DMS153 (cell line): ENCODE results near the gene COPS6.

Experiments used
- DNase-seq: peaks from one replicate; lab custom pipeline; 2025; lab: John Stamatoyannopoulos, UW

COPS6 gene

GRCh38 chr7:100088621-100089457 is at the start of gene COPS6:
Gene COPS6, plus strand, starts transcription at chr7:100088969. Its CDS starts 22 bp downstream, at chr7:100088991.
- DNase-seq, result peak; percentile 43

DNA sequence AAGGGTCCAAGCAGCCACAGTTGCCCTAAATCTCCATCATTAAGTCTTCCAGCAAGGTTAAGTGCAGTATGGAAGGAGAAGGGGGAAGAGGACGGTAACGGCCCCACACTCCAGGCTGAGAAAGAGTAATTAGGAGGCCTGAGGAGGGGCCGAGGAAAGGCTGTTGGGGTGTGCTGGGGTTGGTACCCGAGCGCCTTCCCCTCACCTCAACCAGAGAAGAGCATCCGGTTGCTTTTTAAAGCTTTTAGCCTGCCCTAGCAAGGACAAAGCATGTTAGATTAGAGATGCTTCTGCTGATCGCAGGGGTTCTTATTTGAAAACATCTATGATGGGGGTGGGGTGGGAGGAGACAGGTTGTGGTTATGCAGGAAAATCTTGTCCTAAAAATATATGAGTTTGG is 48.2 kb upstream of the COPS6 start:
- no peak for DNase-seq

DNA sequence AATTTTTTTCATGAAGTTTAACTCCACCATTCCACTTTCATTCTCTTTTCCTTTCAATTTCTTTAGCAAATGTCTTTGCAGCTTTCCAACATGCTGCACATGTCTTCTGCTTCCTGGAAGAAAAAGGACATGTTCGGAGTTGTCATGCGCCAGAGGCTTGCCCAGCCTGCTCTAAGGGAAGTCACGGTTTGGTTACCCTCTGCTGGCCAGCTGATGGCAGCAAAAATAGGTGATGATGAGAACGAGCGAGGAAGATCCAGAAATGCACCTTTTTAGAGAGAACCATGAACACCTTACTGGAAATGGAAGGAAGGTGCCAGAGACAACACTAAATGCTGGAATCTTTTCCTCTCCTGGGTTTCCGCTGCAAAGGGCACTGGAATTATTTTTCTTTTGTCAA is 44.1 kb upstream of the COPS6 start:
- DNase-seq, result no peak

DNA sequence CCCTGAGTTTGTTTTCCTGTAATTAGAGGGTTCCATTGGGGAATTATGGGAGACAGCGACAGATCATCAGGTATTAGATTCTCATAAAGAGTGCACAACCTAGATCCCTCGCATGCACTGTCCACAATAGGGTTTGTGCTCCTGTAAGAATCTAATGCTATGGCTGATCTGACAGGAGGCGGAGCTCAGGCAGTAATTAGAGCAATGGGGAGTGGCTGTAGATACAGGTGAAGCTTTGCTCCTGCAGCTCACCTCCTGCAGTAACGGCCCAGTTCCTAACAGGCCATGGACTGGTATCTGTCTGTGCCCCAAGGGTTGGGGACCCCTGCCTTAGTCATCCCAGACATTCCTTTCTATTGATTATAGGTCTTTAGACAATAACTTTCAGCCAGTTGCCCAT is 40.1 kb upstream of the COPS6 start:
- DNase-seq, result no peak

DNA sequence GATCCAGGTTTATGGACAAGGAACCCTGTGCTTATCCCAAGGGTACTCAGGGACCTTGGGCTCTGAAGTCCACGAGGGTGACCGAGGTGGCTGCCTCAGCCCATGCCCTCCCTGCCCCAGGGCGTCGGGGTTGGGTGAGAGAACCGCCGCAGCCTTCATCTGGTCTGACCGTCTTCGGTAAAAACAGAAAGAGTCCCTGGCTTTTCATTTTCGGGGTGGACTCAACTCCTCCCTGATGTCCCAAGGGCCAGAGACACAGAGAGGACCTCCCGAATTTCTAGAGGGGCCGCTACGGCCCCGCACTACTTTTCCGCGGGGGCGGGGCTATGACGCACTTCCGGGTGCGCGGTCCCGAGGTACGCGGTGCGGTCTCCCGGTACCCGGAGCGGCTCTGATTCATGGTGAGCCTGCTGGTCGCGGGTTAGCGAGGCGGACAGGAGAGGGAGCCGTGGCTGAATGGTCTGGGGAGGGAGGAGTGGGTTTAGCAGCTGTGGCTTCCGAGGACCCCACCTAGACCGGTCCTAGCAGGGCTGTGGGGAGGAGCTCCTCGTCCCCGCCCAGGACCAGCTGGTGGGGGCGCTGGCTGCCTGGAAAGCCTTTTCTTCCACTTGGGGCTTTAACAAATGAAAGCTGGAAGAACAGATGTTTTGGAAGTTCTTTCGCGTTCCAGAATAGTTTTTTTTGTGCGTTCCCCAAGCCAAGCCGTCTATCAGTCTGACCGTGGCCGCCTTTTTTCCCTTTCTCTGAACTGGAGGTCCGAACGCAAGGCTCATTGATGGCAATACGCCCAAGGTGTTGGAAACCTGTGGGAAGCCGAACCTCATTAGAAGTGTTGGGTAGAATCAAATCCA is 39.1 kb upstream of the COPS6 start, which contains the start of gene ZSCAN21:
TSS of gene ZSCAN21 (plus strand) at position 334 of the 851 bp plus-strand sequence. CDS start 7,233 bp downstream, outside the sequence.
- DNase-seq, result peak; percentile 66

- no peak for DNase-seq
These were observed 37.2 kb upstream of the COPS6 start for GRCh38 chr7:100051611-100052010.

DNA sequence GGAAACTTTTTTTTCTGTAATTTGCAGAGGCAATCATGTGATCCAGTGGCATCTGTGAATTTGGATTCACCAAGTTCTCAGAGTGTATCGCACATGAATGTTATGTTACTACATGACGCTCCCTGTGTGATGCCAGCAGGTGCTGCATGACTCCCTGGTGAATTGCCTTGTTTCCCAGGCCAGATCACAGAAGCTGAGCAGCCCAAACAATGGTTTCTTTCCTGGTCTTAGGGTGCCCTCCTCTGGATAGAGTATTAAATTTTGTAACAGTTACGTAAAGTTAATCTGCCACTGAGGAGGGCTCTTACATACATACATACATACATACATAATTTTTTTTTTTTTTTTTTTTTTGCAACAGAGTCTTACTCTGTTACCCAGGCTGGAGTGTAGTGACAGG is 35.6 kb upstream of the COPS6 start:
- peak; percentile 72 for DNase-seq

DNA sequence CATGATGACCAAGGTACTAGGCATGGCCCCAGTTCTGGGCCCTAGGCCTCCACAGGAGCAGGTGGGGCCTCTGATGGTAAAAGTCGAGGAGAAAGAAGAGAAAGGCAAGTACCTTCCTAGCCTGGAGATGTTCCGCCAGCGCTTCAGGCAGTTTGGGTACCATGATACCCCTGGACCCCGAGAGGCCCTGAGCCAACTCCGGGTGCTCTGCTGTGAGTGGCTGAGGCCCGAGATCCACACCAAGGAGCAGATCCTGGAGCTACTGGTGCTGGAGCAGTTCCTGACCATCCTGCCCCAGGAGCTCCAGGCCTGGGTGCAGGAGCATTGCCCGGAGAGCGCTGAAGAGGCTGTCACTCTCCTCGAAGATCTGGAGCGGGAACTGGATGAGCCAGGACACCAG is 31.8 kb upstream of the COPS6 start:
- no peak for DNase-seq

GRCh38 chr7:100059251-100059739 is 29.5 kb upstream of the COPS6 start:
- no peak for DNase-seq

- no peak for DNase-seq
These were observed 27.1 kb upstream of the COPS6 start for GRCh38 chr7:100061518-100062193.

GRCh38 chr7:100063376-100063775 is 25.4 kb upstream of the COPS6 start:
- DNase-seq, result no peak

- DNase-seq, result no peak
These were observed 24.6 kb upstream of the COPS6 start for GRCh38 chr7:100064162-100064561.

DNA sequence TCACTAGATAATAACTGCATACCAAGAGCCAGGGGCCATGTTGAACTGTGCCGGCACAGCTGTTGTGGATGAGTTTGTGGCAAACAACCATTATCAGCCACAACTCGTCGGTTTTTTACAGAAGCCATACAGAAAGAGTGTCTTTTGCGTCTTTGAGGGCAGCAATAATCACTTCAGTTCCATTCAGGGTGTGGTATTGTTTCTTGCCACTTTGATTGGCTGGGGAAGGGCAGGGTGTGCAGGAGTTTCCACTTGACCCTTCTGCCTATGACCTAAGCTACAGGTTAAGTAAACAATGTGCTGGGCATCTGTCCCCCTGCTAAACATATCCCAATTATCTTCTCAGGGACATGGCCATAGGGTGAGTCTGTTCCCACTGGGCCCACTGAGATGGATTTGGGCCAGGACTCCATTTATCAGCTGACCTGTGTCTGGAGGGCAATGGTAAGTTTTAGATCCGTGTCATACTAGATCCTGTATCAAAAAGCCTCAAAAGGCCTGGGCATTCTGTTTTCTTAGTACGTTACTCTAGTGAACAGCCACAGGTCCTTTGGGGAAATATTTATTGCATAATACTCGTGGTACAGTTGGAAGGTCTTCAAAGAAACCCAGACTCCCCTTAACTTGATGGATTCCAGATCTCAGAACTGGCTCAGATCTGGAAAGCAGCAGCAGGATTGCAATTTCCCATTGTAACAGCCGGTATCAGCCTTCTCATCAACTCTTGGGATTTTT is 23.1 kb upstream of the COPS6 start:
- DNase-seq, result no peak

GRCh38 chr7:100066953-100067352 is 21.8 kb upstream of the COPS6 start:
- DNase-seq, result no peak

- DNase-seq, result no peak
These were observed 18.8 kb upstream of the COPS6 start for GRCh38 chr7:100069991-100070390.

DNA sequence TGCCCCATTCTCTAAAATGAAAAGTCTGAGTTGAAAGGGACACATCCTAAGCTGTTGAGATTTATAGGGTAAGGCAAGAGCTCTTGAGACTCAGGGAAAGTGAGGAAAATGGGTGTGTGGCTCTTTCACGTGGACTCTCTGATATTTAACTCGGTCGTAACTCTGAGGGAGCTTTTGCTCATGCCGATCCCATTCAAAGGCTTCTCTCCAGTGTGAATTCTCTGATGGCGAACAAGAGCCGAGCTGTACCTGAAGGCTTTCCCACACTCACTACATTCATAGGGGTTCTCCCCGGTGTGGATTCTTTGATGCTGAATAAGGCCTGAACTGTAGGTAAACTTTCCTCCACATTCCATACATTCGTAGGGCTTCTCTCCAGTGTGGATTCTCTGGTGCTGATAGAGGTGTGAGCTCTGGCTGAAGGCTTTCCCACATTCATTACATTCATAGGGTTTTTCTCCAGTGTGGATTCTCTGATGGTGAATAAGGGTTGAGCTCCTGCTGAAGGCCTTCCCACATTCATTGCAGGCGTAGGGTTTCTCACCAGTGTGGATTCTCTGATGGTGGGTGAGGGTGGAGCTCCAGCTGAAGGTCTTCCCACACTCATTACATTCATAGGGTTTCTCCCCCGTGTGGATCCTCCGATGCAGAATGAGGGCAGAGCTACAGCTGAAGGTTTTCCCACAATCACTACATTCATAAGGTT is 17.6 kb upstream of the COPS6 start:
- DNase-seq, result no peak

GRCh38 chr7:100072462-100072861 is 16.3 kb upstream of the COPS6 start:
- no peak for DNase-seq

DNA sequence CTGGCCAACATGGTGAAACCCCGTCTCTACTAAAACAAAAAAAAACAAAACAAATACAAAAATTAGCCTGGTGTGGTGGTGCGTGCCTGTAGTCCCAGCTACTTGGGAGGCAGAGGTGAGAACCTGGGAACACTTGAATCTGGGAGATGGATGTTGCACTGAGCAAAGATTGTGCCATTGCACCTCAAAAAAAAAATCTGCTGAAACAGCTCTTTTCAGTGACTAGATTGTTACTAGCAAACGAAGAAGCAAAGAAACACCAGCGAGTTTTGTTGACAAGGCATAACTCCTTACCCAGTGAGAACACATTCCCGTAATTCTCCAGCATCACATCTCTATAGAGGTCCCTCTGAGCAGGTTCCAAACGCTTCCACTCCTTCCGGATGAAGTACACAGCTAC is 13.9 kb upstream of the COPS6 start:
- no peak for DNase-seq

DNA sequence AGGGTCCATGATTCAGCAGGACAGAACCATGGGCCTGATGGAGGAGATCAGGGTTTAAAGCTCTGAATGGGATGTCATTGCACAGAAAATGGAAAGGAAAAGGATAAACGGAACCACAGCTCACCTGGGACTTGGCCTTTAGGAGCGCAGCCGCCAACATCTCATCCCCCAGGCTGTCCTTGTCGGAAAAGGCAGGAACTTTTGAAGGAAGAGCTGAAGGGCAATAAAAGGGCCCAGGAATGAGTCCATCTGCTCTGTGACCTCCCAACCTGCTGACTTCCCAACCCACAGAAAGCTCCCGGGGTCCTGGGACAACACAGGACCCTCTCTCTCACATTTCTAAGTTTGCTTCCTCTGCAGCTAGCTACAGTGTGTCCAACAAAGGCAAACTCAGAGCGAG is 13.4 kb upstream of the COPS6 start:
- DNase-seq, result no peak

DNA sequence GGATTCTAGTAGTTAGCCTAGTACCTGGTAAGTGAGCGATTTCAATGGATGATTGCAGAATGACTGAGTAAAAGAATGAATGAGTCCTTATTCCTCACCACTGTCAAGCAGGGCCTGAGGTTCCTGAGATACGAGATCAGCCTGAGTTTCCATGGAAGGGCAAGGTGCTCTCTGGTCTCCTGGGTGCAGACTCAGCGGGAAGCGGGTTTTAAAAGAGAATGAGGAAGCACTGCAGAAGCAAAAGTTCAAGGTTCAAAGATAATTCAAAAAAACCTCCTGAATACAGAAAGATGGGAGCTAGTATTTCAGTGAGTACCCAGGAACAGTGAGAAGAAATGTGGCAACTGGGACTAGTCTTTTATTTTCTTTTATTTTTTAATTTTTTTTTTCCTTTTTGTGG is 11.6 kb upstream of the COPS6 start:
- no peak for DNase-seq

DNA sequence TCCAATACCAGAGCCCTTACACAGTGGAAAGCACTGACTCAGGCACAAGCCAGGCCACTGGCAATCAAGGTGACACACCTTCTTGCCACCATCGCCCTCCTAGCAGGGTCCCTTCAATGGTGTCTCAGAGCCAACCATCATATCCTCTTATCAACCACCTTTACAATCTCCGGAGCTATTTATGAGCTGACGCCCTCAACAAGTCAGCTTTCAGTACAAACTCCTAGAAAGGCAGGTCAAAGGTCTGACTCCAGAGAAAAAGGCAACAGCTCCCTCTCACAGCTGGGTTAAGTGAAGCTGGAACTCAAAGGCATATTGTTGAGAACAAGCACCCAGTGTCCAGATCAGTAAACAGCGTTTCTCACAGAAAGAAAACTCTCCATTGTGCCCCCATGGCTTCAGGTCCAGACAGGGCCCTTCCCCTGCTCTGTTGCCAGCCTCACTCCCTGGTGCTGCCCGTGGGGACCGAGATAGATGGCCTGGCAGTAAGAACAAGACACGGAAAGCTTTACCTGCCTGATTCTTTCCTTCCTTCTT is 9.7 kb upstream of the COPS6 start:
- no peak for DNase-seq
